MCF 10A (cell line): Measurements from ENCODE around the gene SLC4A1AP. TPM values are rescaled to one million over a fixed set of nuclear protein-coding genes. Genes with fewer than 3 reads are reported as not detected.

Experiments used
- BruUV-seq: library from RNA; stranded (reverse); fragments of 400-500 nt; replicated peaks from 2 replicates; lab custom pipeline; 2021; lab: Mats Ljungman, UMichigan
- CTCF ChIA-PET: fragments of 300-600 bp; sonication (Branson Sonifier 250); formaldehyde crosslinking; extraction: SDS; loops from one replicate; lab custom pipeline; 2021; ENCODE audit warnings: antibody characterized with exemption, inconsistent platforms; lab: Yijun Ruan, JAX
- POLR2A ChIA-PET: fragments of 300-600, 350-650 bp; sonication (Branson Sonifier 250); formaldehyde crosslinking; extraction: SDS; loops from one replicate; lab custom pipeline; 2020; ENCODE audit warnings: antibody characterized with exemption, inconsistent platforms; lab: Yijun Ruan, JAX
- DNase-seq: peaks from one replicate; pipeline ENCODE4 v3.0.0-alpha.2; 2018; ENCODE audit not compliant: unreplicated experiment
- H3K27ac Mint-ChIP-seq: one replicate; pipeline ENCODE4 v1.8.0; 2022; ENCODE audit warnings: mild to moderate bottlenecking, low read depth, mixed read lengths; ENCODE audit not compliant: unreplicated experiment
- H3K27me3 Mint-ChIP-seq: one replicate; pipeline ENCODE4 v1.8.0; 2022; ENCODE audit warnings: mixed read lengths; ENCODE audit not compliant: insufficient read depth, unreplicated experiment
- H3K36me3 Mint-ChIP-seq: one replicate; pipeline ENCODE4 v1.8.0; 2022; ENCODE audit warnings: mild to moderate bottlenecking, moderate library complexity, mixed read lengths; ENCODE audit not compliant: insufficient read depth, unreplicated experiment
- H3K4me1 Mint-ChIP-seq: one replicate; pipeline ENCODE4 v1.8.0; 2022; ENCODE audit warnings: mixed read lengths; ENCODE audit not compliant: insufficient read depth, unreplicated experiment
- H3K4me3 Mint-ChIP-seq: one replicate; pipeline ENCODE4 v1.8.0; 2022; ENCODE audit warnings: mild to moderate bottlenecking, moderate library complexity, mixed read lengths; ENCODE audit not compliant: unreplicated experiment
- H3K9me3 Mint-ChIP-seq: one replicate; pipeline ENCODE4 v1.8.0; 2022; ENCODE audit warnings: mixed read lengths; ENCODE audit not compliant: unreplicated experiment
- intact Hi-C: fragments of 100-400 bp; cut with micrococcal nuclease; formaldehyde crosslinking; loops from 2 replicates; pipeline ENCODE4 v1.14.1; 2022
- total RNA-seq: library from RNA; stranded (reverse); gene quantifications from 2 replicates; pipeline ENCODE4 v1.2.3, GENCODE V29; 2022
- TF ChIP-seq, protein P1 (sequence below): fragments of 200-600 bp; IDR thresholded peaks from one replicate; pipeline ENCODE4 v1.8.0; 2022; ENCODE audit warnings: antibody characterized with exemption, mild to moderate bottlenecking; ENCODE audit not compliant: unreplicated experiment

SLC4A1AP gene
- total RNA-seq, 1 experiment from 2014 or later = 24.3 TPM

DNA sequence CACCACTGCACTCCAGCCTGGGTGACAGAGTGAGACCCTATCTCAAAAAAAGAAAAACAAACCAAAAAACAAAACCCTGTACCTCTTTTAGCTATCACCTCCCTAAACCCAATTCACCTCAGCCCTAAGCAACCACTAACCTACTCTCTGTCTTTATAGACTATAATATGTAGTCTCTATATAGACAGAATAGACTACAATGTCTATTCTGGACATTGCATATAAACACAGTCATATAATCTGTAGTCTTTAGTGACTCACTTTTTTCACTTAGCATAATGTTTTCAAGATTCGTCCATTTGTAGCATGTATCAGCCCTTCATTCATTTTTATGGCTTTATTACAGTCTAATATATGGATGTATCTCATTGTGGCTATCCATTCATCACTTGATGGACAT is 70.6 kb downstream of the SLC4A1AP start:
- POLR2A ChIA-PET = no interaction called here
- H3K4me1 Mint-ChIP-seq = peaks cover 8% of the 10 kb centered on the region
- no peak for DNase-seq
- no peaks in the 10 kb centered on the region for H3K9me3 Mint-ChIP-seq
- H3K27me3 Mint-ChIP-seq = no peaks in the 10 kb centered on the region
- CTCF ChIA-PET = no interaction called here
- intact Hi-C loops = no loop called here
- TF ChIP-seq, protein P1, sequence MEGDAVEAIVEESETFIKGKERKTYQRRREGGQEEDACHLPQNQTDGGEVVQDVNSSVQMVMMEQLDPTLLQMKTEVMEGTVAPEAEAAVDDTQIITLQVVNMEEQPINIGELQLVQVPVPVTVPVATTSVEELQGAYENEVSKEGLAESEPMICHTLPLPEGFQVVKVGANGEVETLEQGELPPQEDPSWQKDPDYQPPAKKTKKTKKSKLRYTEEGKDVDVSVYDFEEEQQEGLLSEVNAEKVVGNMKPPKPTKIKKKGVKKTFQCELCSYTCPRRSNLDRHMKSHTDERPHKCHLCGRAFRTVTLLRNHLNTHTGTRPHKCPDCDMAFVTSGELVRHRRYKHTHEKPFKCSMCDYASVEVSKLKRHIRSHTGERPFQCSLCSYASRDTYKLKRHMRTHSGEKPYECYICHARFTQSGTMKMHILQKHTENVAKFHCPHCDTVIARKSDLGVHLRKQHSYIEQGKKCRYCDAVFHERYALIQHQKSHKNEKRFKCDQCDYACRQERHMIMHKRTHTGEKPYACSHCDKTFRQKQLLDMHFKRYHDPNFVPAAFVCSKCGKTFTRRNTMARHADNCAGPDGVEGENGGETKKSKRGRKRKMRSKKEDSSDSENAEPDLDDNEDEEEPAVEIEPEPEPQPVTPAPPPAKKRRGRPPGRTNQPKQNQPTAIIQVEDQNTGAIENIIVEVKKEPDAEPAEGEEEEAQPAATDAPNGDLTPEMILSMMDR = no peak
- no peak overlapping the region for H3K4me3 Mint-ChIP-seq
- no peak overlapping the region for H3K27ac Mint-ChIP-seq
- H3K36me3 Mint-ChIP-seq = no peaks in the 10 kb centered on the region
- BruUV-seq = no TSS peak

DNA sequence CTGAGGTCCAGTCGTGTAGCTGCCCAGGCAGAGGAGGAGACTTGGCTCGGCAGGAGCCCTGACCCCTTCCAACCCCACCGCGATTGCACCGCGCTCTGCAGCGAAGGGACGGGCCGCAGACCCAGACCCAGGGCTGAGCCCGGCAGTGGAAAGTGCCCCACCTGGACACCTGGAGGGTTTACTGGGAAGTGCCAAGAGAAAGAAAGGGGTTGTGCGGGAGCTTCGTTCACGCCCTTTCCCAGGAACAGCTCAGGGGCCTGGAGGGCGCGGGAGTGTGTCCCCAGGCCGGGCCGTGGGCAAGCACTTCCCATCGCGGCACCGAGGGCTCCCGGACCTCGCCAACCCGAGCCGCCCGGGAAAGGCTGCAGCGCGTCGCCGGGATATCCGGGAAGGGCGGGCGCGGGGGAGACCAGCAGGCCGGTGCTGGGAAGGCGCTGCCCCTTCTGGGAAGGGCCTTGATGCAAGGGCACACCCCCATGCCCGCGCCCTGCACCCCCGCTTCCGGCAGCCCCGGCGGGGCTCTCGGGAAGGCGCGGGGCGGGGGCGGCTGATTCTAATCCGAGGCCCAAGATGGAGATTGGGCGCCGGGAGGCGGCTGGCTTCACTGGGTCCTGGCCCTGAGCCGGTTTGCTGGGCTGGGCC is 71.7 kb downstream of the SLC4A1AP start:
- H3K27ac Mint-ChIP-seq = no peak overlapping the region
- intact Hi-C loops = no loop called here
- H3K4me1 Mint-ChIP-seq = peaks cover 8% of the 10 kb centered on the region
- TF ChIP-seq, protein P1 = no peak
- H3K9me3 Mint-ChIP-seq = no peaks in the 10 kb centered on the region
- no peak overlapping the region for H3K4me3 Mint-ChIP-seq
- POLR2A ChIA-PET = interaction anchor here (0.7 kb wide), 1 partner anchor 23 kb away, joined by 3 read pairs; no protein-coding TSS in a partner anchor
- CTCF ChIA-PET = no interaction called here
- no TSS peak for BruUV-seq
- peak; percentile 71 for DNase-seq
- no peaks in the 10 kb centered on the region for H3K27me3 Mint-ChIP-seq
- H3K36me3 Mint-ChIP-seq = no peaks in the 10 kb centered on the region

DNA sequence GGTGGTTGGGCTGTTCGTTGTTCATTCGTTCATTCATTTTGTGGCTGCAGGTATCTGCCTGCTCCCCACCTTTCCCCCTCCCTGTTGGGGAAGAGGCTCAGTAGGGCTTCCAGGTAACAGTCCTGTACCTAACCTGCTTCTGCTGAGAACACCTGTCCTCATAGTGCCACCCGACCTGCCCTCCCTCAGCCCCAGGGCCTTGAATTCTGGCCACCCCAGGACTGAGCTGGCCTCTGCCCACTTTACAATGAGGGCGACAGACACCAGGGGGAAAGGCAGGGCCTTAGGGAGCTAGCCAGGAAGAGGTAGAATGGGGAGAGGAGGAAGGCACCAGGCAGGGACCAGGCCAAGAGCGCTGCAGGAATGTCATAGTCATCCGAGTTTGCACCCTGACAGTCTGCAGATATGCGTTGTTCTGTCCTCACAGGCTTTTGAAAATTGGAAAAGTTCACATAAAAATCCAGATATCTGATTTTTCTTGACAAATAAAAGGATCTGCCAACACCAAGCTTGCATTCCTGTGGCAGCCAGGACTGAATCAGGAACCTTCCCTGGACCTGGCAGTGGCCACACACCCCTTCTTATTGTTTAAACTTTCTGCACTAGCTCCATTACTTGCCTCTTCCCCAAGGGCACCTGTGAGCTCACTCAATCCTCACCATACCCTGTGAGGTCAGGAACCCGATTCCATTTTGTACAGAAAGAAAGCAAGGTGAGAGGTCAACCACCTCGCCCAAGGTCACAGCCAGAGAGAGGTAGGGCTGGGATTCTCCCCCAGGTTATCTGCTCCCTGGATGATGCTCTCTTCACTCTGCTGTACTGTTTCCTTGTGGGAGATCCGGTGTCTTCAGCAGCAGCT is 72.6 kb downstream of the SLC4A1AP start:
- POLR2A ChIA-PET = interaction anchor here (0.7 kb wide), 1 partner anchor 19 kb away, joined by 3 read pairs; no protein-coding TSS in a partner anchor
- no TSS peak for BruUV-seq
- intact Hi-C loops = no loop called here
- no peaks in the 10 kb centered on the region for H3K36me3 Mint-ChIP-seq
- H3K4me1 Mint-ChIP-seq = peaks cover 5% of the 10 kb centered on the region
- no peak for DNase-seq
- no peak overlapping the region for H3K4me3 Mint-ChIP-seq
- H3K27me3 Mint-ChIP-seq = no peaks in the 10 kb centered on the region
- CTCF ChIA-PET = interaction anchor here (0.6 to 1.6 kb wide), 3 partner anchors 13 to 719 kb away, joined by 3 to 4 read pairs (median 3); no protein-coding TSS in a partner anchor
- TF ChIP-seq, protein P1 = no peak
- no peak overlapping the region for H3K27ac Mint-ChIP-seq
- no peaks in the 10 kb centered on the region for H3K9me3 Mint-ChIP-seq

DNA sequence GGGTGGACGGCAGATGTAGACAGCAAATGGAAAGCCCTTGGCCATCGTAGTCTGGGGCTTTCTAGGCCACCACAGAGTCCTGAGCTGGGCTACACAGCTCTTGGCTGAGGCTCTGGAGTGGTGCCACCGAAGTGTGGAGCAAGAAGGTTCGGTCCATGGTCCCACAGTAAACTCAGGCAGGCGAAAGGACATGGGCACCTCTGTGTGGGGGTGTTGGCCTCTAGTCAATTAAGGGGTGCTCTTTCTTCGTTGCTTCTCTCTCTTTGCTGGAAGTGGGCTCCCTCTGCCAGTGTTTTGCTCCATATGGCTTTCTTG is 73.2 kb downstream of the SLC4A1AP start:
- H3K4me1 Mint-ChIP-seq = no peaks in the 10 kb centered on the region
- no peak overlapping the region for H3K27ac Mint-ChIP-seq
- H3K9me3 Mint-ChIP-seq = no peaks in the 10 kb centered on the region
- no TSS peak for BruUV-seq
- no peak for DNase-seq
- H3K36me3 Mint-ChIP-seq = no peaks in the 10 kb centered on the region
- intact Hi-C loops = no loop called here
- ChIA-PET CTCF (interaction anchor here (0.7 to 1.6 kb wide), 2 partner anchors 13 to 821 kb away, joined by 3 to 4 read pairs; no protein-coding TSS in a partner anchor), POLR2A (interaction anchor here (0.7 to 0.9 kb wide), 2 partner anchors 18 to 29 kb away, joined by 3 read pairs; no protein-coding TSS in a partner anchor)
- no peaks in the 10 kb centered on the region for H3K27me3 Mint-ChIP-seq
- TF ChIP-seq, protein P1 = no peak
- H3K4me3 Mint-ChIP-seq = no peak overlapping the region
